ENCODE measurements around the gene ATF6B. TPM values are rescaled to one million over a fixed set of nuclear protein-coding genes. Genes with fewer than 3 reads are reported as not detected.

ATF6B gene
- total and polyA plus RNA-seq, 2 of the 13 experiments (the other 11 are each of a cell fraction or from before 2014, with no cell fraction given): 18.1 to 44.0 TPM

GRCh38 chr6:32146287-32146686 lies 18.2 kb upstream of the ATF6B start:
- Histone ChIP-seq H3K9me3 (ENCODE audit: low read length) (no peaks in the 10 kb centered on the region), H3K36me3 (replicated peaks in 1 of 2; ENCODE audit: control insufficient read depth in 1 of 2, insufficient read depth in 2 of 2, low read length in 2 of 2) (no peaks in the 10 kb centered on the region), H3K79me2 (ENCODE audit: insufficient read depth, low read length) (no peaks in the 10 kb centered on the region), H2AFZ (ENCODE audit: low read length) (peak overlapping the region; percentile 29), H3K9ac (ENCODE audit: insufficient read depth, low read depth, low read length) (no peak overlapping the region), H3K4me1 (ENCODE audit: insufficient read depth, low read length) (peaks cover 20% of the 10 kb centered on the region), H3K27ac (ENCODE audit: extremely low read length, insufficient read depth, low read length) (no peak overlapping the region), H3K27me3 (ENCODE audit: control insufficient read depth in 1 of 2, insufficient read depth in 2 of 2, low read length in 2 of 2) (peaks cover 0 to 5% of the 10 kb centered on the region in 2 experiments; a peak in 1 of 5 replicates), H3K4me2 (ENCODE audit: low read depth, low read length) (no peak overlapping the region), H3K4me3 (replicated peaks in 1 of 3; ENCODE audit: insufficient read depth in 1 of 3, low read depth in 2 of 3, low read length in 3 of 3) (no peak overlapping the region), H4K20me1 (ENCODE audit: insufficient read depth, low read length) (no peaks in the 10 kb centered on the region)
- POLR2A ChIA-PET: interaction anchor here (1.2 to 1.4 kb wide), 2 partner anchors 18 to 30 kb away, joined by 3 to 4 read pairs; partner anchors contain the start of gene ATF6B
- CTCF ChIA-PET (ENCODE audit: low intra/inter-chr PET ratio, low total read pairs): no interaction called here
- 70% methylated on average over 1 of the region's 1 CpG for WGBS (ENCODE audit: low lambda C conversion rate)
- BruUV-seq (replicated peaks): no TSS peak
- intact Hi-C loops (cut with micrococcal nuclease; ENCODE audit: unreplicated experiment): no loop called here
- in situ Hi-C loops (cut with HindIII; ENCODE audit: extremely low pct_ligation_motif_present, low pct_unique_long_range_greater_than_20kb): no loop called here
- no peak for DNase-seq (ENCODE audit: low spot score)
- ATAC-seq: no peak
- FAIRE-seq: no peak
- TF ChIP-seq ATF7 (IDR thresholded peaks at IDR 0.05) (peak; percentile 43; the same call in 1 of the 2 replicates), ATF7 (CRISPR knock-in tag; IDR thresholded peaks at IDR 0.05) (no peak), ZNF121 (CRISPR knock-in tag; IDR thresholded peaks at IDR 0.05) (no peak), JARID2 (CRISPR knock-in tag; IDR thresholded peaks at IDR 0.05; ENCODE audit: insufficient replicate concordance) (no peak), CEBPG (CRISPR knock-in tag; IDR thresholded peaks at IDR 0.05) (peak; percentile 52; the same call in 1 of the 2 replicates), ZNF703 (CRISPR knock-in tag; IDR thresholded peaks at IDR 0.05; ENCODE audit: borderline replicate concordance) (no peak), DR1 (CRISPR knock-in tag; IDR thresholded peaks at IDR 0.05) (no peak), ZFP1 (CRISPR knock-in tag; IDR thresholded peaks at IDR 0.05) (no peak), ZNF720 (CRISPR knock-in tag; IDR thresholded peaks at IDR 0.05) (no peak), CEBPB (IDR thresholded peaks at IDR 0.05; ENCODE audit: borderline replicate concordance, low read depth, low read length) (peak; percentile 52; the same call in 1 of the 2 replicates), ZEB1 (IDR thresholded peaks at IDR 0.05; ENCODE audit: insufficient replicate concordance, low read depth) (no peak), ZNF337 (CRISPR knock-in tag; IDR thresholded peaks at IDR 0.05; ENCODE audit: borderline replicate concordance, low read depth) (no peak), IRF2 (CRISPR knock-in tag; IDR thresholded peaks at IDR 0.05) (no peak), ZNF143 (CRISPR knock-in tag; IDR thresholded peaks at IDR 0.05) (no peak), ZNF44 (CRISPR knock-in tag; IDR thresholded peaks at IDR 0.05) (no peak), STAT6 (CRISPR knock-in tag; IDR thresholded peaks at IDR 0.05; ENCODE audit: borderline replicate concordance) (no peak), ZNF577 (CRISPR knock-in tag; IDR thresholded peaks at IDR 0.05; ENCODE audit: borderline replicate concordance, low read depth) (no peak), PCBP1 (IDR thresholded peaks at IDR 0.05; ENCODE audit: borderline replicate concordance, low read depth, low read length) (no peak), HES4 (CRISPR knock-in tag; IDR thresholded peaks at IDR 0.05; ENCODE audit: borderline replicate concordance) (no peak), ELF1 (CRISPR knock-in tag; IDR thresholded peaks at IDR 0.05) (0 out of 2 replicates have a peak, but pooled peaks have one; percentile 14), ZSCAN22 (CRISPR knock-in tag; IDR thresholded peaks at IDR 0.05) (no peak), ZNF282 (IDR thresholded peaks at IDR 0.05; ENCODE audit: partially characterized antibody) (no peak), KDM5B (CRISPR knock-in tag; IDR thresholded peaks at IDR 0.05; ENCODE audit: borderline replicate concordance) (no peak), NBN (conservative IDR thresholded peaks at IDR 0.05) (no peak), FOXJ3 (CRISPR knock-in tag; IDR thresholded peaks at IDR 0.05; ENCODE audit: borderline replicate concordance) (no peak)
- TF ChIP-seq, protein P1, sequence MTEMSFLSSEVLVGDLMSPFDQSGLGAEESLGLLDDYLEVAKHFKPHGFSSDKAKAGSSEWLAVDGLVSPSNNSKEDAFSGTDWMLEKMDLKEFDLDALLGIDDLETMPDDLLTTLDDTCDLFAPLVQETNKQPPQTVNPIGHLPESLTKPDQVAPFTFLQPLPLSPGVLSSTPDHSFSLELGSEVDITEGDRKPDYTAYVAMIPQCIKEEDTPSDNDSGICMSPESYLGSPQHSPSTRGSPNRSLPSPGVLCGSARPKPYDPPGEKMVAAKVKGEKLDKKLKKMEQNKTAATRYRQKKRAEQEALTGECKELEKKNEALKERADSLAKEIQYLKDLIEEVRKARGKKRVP (CRISPR knock-in tag; IDR thresholded peaks at IDR 0.05): peak in 1 of 2 experiments; percentile 92; a peak in 2 of 4 replicates

Measured in HepG2 (cell line).